GM21360 (cell line): Measurements from ENCODE around the gene CEACAM1.
"Not testable (repeated sequence)": the region's sequence is repeated elsewhere in the genome, so short reads cannot be mapped to it uniquely, and the experiment has no call there.

ENCODE experiments used
- ATAC-seq: cut with Tn5 transposase; IDR thresholded peaks from one replicate; pipeline ENCODE4 v1.9.1; 2021; ENCODE audit warnings: mild to moderate bottlenecking, moderate library complexity; ENCODE audit not compliant: unreplicated experiment

CEACAM1 gene

DNA sequence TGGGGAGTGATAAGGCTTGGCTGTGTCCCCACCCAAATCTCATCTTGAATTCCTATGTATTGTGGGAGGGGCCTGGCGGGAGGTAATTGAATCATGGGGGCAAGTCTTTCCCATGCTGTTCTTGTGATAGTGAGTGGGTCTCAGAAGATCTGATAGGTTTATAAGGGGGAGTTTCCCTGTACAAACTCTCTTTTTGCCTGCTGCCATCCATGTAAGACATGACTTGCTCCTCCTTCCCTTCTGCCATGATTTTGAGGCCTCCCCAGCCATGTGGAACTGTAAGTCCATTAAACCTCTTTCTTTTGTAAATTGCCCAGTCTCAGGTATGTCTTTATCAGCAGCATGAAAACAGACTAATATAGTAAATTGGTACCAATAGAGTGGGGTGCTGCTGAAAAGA is 20.8 kb upstream of the CEACAM1 start:
- not testable (repeated sequence) for ATAC-seq

GRCh38 chr19:42548552-42548951 is 20.3 kb upstream of the CEACAM1 start:
- ATAC-seq, result no peak

DNA sequence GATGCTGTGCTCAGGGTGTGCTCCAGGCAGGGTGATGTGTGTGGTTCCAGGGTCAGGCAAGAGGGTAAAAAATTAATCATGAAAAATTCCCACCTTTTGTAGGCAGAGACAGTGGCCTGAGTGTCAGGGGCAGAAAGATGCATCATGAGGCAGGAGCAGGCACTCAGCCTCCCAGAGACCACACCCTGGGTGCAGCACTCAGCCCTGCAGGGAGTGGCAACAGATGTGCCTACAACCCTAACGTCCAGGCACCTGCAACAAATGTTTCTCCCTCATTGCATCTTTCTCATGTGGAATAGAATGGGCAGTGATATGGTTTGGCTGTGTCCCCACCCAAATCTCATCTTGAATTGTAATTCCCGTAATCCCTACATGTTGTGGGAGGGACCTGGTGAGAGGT is 19.6 kb upstream of the CEACAM1 start:
- ATAC-seq, result no peak

DNA sequence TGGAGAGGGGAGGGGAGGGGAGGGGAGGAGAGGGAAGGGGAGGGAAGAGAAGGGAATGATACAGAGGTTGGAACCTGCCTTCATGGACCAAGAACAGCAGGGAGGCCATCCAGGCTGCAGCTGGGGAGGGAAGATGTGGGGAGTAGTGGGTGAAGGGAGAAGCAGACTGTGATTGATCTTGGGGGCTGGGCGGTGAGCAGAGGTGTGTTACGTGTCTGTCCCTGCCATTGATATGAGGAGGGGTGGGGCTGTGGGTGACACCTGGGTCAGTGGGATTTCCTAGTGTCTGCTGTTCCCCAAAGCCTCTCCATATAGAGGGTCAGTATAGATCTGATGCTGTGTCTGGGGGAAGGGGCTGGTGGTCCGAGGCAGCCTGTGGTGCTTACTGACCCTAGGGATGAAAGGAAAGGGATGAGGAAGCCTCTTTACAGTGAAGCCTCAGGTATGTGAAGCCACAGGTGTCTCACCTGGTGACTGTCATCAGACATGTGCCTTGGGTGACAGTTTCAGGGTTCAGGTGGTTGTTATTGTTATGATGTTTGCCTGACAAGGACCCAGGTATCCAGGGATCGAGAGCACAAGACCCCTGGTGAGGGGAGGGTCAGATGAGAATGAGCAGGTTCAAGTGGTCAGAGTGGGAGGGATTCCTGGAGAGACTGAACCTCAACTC is 18.7 kb upstream of the CEACAM1 start:
- ATAC-seq, result no peak

DNA sequence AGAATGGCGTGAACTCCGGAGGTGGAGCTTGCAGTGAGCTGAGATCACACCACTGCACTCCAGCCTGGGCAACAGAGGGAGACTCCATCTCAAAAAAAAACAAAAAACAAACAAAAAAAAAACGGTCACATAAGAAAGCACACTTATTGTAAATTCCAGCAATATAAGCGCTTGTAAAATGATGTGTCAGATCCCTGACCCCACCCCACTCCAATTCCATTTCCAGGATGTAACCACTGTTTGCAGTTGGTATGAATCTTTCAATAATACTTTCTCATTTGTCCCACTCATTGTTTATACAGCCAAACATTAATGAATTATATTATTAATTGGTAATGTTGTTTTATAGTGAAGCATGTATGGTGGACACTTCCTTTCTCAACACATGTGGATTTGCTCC is 15.9 kb upstream of the CEACAM1 start:
- ATAC-seq, result no peak

DNA sequence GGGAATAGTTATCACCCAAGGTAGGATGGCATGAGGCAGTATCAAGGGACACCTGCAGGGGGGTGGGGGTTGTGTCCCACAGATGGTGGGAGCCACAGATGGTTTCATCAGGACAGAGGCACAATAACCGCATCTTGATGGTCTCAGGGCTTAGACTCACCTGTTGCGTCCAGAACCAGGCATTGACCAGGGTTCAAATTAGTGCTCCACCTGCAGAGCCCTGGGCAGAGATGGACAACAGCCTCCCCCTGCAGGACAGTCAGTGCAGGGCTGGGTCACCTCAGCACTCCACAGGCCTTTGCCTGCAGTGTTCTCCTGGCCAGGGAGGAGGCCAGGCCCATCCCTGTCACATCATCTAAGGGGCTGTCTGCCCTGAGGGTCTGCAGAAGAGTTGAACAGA is 14.5 kb upstream of the CEACAM1 start:
- no peak for ATAC-seq

- ATAC-seq, result no peak
These were observed 11.8 kb upstream of the CEACAM1 start for GRCh38 chr19:42540071-42540553.

- ATAC-seq, result no peak
These were observed 10.8 kb upstream of the CEACAM1 start for GRCh38 chr19:42538841-42539709.

- not testable (repeated sequence) for ATAC-seq
These were observed 7.0 kb upstream of the CEACAM1 start for GRCh38 chr19:42535276-42535675.

GRCh38 chr19:42534391-42534790 is 6.1 kb upstream of the CEACAM1 start:
- ATAC-seq, result no peak

- no peak for ATAC-seq
These were observed 4.6 kb upstream of the CEACAM1 start for GRCh38 chr19:42532891-42533290.

GRCh38 chr19:42531313-42531712 is 3.0 kb upstream of the CEACAM1 start:
- ATAC-seq, result no peak

DNA sequence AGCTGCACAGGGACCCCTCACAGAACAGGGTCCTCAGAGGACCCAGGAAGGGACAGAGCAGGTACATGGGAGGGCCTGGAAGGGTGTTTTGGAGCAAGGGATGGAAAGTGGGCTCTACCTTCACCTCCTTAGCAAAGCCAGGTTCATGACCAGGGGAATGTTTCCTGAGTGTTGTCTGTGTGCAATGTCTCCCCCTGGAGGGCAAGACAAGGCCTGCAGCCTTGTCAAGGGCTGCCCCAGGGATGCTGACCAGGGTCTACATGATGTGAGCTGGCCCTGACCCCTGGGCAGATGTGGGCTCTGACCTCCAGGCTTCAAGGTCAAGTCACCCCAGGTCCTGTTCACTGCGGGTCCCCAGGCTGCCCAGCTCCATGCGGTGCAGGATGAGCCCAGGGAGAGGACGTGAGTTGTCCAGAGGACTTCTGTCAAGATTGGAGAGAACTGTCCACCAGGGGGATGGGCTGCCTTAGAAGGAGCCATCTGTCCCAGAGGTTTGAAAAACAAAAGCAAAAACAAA is 1.0 kb upstream of the CEACAM1 start:
- no peak for ATAC-seq

GRCh38 chr19:42524943-42525342 is 3.3 kb downstream of the CEACAM1 start:
- ATAC-seq, result no peak

- no peak for ATAC-seq
These were observed 4.0 kb downstream of the CEACAM1 start for GRCh38 chr19:42524250-42524649.

GRCh38 chr19:42522262-42522661 is 6.0 kb downstream of the CEACAM1 start:
- ATAC-seq, result not testable (repeated sequence)

GRCh38 chr19:42521346-42522030 is 6.8 kb downstream of the CEACAM1 start:
- no peak for ATAC-seq

- no peak for ATAC-seq
These were observed 9.2 kb downstream of the CEACAM1 start for GRCh38 chr19:42519108-42519507.

DNA sequence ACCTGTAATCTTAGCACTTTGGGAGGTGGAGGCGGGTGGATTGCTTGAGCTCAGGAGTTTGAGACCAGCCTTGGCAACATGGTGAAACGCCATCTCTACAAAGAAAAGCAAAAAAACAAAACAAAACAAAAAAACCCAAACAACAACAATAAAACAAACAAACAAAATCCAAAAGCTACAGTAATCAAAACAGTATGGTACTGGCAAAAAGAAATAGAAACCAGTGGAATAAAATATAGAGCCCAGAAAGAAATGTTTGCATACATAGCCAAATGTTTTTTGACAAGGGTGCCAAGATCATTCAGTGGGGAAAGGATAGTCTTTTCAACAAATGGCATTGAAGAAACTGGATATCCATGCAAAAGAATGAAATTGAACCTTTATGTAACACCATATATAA is 11.5 kb downstream of the CEACAM1 start:
- ATAC-seq, result no peak

DNA sequence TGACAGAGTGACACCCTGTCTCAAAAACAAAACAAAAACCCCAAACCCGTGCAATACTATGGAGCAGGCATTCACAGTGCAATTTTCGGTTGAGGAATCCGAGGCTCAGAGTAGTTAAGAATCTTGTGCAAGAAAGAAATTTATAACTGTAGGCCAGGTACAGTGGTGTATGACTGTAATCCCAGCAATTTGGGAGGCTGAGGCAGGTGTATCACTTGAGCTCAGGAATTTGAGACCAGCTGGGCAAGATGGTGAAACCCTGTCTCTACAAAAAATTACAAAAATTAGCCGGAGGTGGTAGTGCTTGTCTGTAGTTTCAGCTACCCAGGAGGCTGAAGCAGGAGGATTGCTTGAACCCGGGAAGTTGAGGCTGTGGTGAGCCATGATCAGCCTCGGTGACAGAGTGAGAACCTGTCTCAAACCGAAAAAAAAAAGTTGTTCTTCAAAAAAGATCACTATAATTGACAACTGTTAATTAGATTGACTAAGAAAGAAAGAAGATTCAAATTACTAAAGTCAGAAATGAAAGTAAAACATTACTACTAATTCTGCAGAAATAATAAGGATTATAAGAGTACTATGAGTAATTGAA is 12.9 kb downstream of the CEACAM1 start:
- ATAC-seq, result no peak

GRCh38 chr19:42514449-42514848 is 13.8 kb downstream of the CEACAM1 start:
- no peak for ATAC-seq
